Peyer's patch (tissue), 4 donors: ENCODE results near the gene CDK17. TPM values are rescaled to one million over a fixed set of nuclear protein-coding genes. Genes with fewer than 3 reads are reported as not detected.
A peak's percentile ranks its signal among the peaks of the same experiment; 100 is the strongest.

Experiments used
- DNase-seq, 3 donors: peaks; one replicate each; pipeline ENCODE4 v3.0.0-alpha.2; 2017 to 2019
- H3K27ac ChIP-seq, 4 donors: fragments of 200-600 bp; sonication (generic); one replicate each; pipeline ENCODE4 v1.5.1; 2016 to 2019
- H3K27me3 ChIP-seq, 2 donors: fragments of 200-600 bp; sonication (generic); one replicate each; pipeline ENCODE4 v1.5.1; 2019
- H3K36me3 ChIP-seq, 3 donors: fragments of 200-600 bp; sonication (generic); one replicate each; pipeline ENCODE4 v1.5.1; 2016 to 2019
- H3K4me1 ChIP-seq, 4 donors: fragments of 200-600 bp; sonication (generic); one replicate each; pipeline ENCODE4 v1.5.1; 2016 to 2019
- H3K4me3 ChIP-seq, 4 donors: fragments of 200-600 bp; sonication (generic); 1 replicate in 3 of 4; 2 replicates in 1 of 4; pipeline ENCODE4 v1.5.1; 2016 to 2019; ENCODE audit warnings: mild to moderate bottlenecking in 1 of 4
- H3K9me3 ChIP-seq, 4 donors: fragments of 200-600 bp; sonication (generic); one replicate each; pipeline ENCODE4 v1.5.1; 2016 to 2019; ENCODE audit warnings: mild to moderate bottlenecking in 1 of 4
- CTCF ChIP-seq, 6 experiments: fragments of 450-650 bp in 4 of 6; fragments of 200-600 bp in 2 of 6; sonication (generic) in 1 of 6; IDR thresholded peaks; one replicate each; pipeline ENCODE4 v1.5.1; 2017 to 2019; ENCODE audit warnings: antibody characterized with exemption in 6 of 6, mild to moderate bottlenecking in 3 of 6, moderate library complexity in 1 of 6
- POLR2A ChIP-seq, 2 donors: fragments of 450-650 bp; IDR thresholded peaks; one replicate each; pipeline ENCODE4 v1.5.1; 2017; ENCODE audit warnings: antibody characterized with exemption in 2 of 2, mild to moderate bottlenecking in 2 of 2, moderate library complexity in 2 of 2
- total RNA-seq, 4 donors: library from RNA; depleted of rRNA; stranded (reverse); fragments of >200 nt; gene quantifications; one replicate each; pipeline ENCODE4 v1.1.0, GENCODE V29; 2016

CDK17 gene
- total RNA-seq, 4 donors from 2014 or later = 41.2 to 126 (median 45.7) TPM

GRCh38 chr12:96244826-96245225, 155.4 kb downstream of the CDK17 start:
- Histone ChIP-seq H3K9me3 (no peaks in the 10 kb centered on the region), H3K36me3 (peaks cover 0 to 15% (median 0%) of the 10 kb centered on the region in 3 donors), H3K4me1 (peaks cover 0 to 24% (median 0%) of the 10 kb centered on the region in 4 donors), H3K27me3 (no peaks in the 10 kb centered on the region), H3K4me3 (no peak overlapping the region), H3K27ac (peak overlapping the region in 1 of 4 donors; percentile 15)
- TF ChIP-seq CTCF (IDR thresholded peaks at IDR 0.05) = no peak
- no peak for DNase-seq

- H3K9me3 ChIP-seq = no peaks in the 10 kb centered on the region
- peak overlapping the region; percentile 31 to 86 (median 59) for H3K27ac ChIP-seq
- peaks cover 0 to 8% (median 0%) of the 10 kb centered on the region in 3 donors for H3K36me3 ChIP-seq
- H3K27me3 ChIP-seq = no peaks in the 10 kb centered on the region
- H3K4me3 ChIP-seq = no peak overlapping the region
- H3K4me1 ChIP-seq = peaks cover 0 to 46% (median 3%) of the 10 kb centered on the region in 4 donors
- TF ChIP-seq CTCF (IDR thresholded peaks at IDR 0.05) (no peak), POLR2A (IDR thresholded peaks at IDR 0.05) (no peak)
- DNase-seq = no peak
These were observed 157.6 kb downstream of the CDK17 start for GRCh38 chr12:96242597-96242996.

GRCh38 chr12:96241846-96242256, 158.4 kb downstream of the CDK17 start:
- Histone ChIP-seq H3K27ac (peak overlapping the region; percentile 31 to 86 (median 67)), H3K4me3 (no peak overlapping the region), H3K27me3 (no peaks in the 10 kb centered on the region), H3K9me3 (no peaks in the 10 kb centered on the region), H3K36me3 (peaks cover 0 to under 1% (median 0%) of the 10 kb centered on the region in 3 donors), H3K4me1 (peaks cover 0 to 53% (median 4%) of the 10 kb centered on the region in 4 donors)
- TF ChIP-seq CTCF (IDR thresholded peaks at IDR 0.05) (no peak), POLR2A (IDR thresholded peaks at IDR 0.05) (no peak)
- DNase-seq = peak in 2 of 3 donors; percentile 41 to 77

- Histone ChIP-seq H3K4me3 (no peak overlapping the region), H3K36me3 (no peaks in the 10 kb centered on the region), H3K9me3 (no peaks in the 10 kb centered on the region), H3K27me3 (no peaks in the 10 kb centered on the region), H3K4me1 (peaks cover 0 to 57% (median 5%) of the 10 kb centered on the region in 4 donors), H3K27ac (peak overlapping the region; percentile 9 to 86 (median 67))
- no peak for TF ChIP-seq POLR2A (IDR thresholded peaks at IDR 0.05)
- TF ChIP-seq CTCF (IDR thresholded peaks at IDR 0.05) = no peak
- DNase-seq = no peak
These were observed 158.8 kb downstream of the CDK17 start for GRCh38 chr12:96241431-96241830.

- DNase-seq = no peak
- Histone ChIP-seq H3K4me1 (peaks cover 0 to 65% (median 6%) of the 10 kb centered on the region in 4 donors), H3K4me3 (no peak overlapping the region), H3K9me3 (no peaks in the 10 kb centered on the region), H3K36me3 (no peaks in the 10 kb centered on the region), H3K27ac (peak overlapping the region in 2 of 4 donors; percentile 85 to 86), H3K27me3 (no peaks in the 10 kb centered on the region)
- TF ChIP-seq CTCF (IDR thresholded peaks at IDR 0.05) (no peak), POLR2A (IDR thresholded peaks at IDR 0.05) (no peak)
These were observed 159.6 kb downstream of the CDK17 start for GRCh38 chr12:96240656-96241055.
